Colonic mucosa (tissue), 4 donors: ENCODE data around the gene SLC25A38. TPM values are rescaled to one million over a fixed set of nuclear protein-coding genes. Genes with fewer than 3 reads are reported as not detected.
A peak's percentile ranks its signal among the peaks of the same experiment; 100 is the strongest.

Source experiments
- DNase-seq: peaks from one replicate; pipeline ENCODE4 v3.0.0-alpha.2; 2020
- H3K27ac ChIP-seq: fragments of 200-600 bp; one replicate; pipeline ENCODE4 v1.8.0; 2021
- H3K27me3 ChIP-seq: fragments of 200-600 bp; one replicate; pipeline ENCODE4 v1.8.0; 2021
- H3K36me3 ChIP-seq: fragments of 200-600 bp; one replicate; pipeline ENCODE4 v1.8.0; 2021
- H3K4me1 ChIP-seq: fragments of 200-600 bp; one replicate; pipeline ENCODE4 v1.8.0; 2021; ENCODE audit warnings: mild to moderate bottlenecking
- H3K4me3 ChIP-seq: fragments of 200-600 bp; one replicate; pipeline ENCODE4 v1.8.0; 2021
- H3K9ac ChIP-seq, 2 donors: one replicate each; pipeline ENCODE4 v1.7.0; 2013; ENCODE audit warnings: control low read depth in 2 of 2, low read depth in 2 of 2, low read length in 2 of 2
- H3K9me3 ChIP-seq: fragments of 200-600 bp; one replicate; pipeline ENCODE4 v1.8.0; 2021
- intact Hi-C: fragments of 100-400 bp; cut with DNase I; formaldehyde crosslinking; loops from one replicate; pipeline ENCODE4 v1.14.1; 2022
- total RNA-seq, 2 donors: library from RNA; stranded (reverse); fragmentation: NEBNext Ultra II Directional in 1 of 2; extraction: Animal tissue kit (Norgen Biotek cat#: 25700) in 1 of 2; gene quantifications; one replicate each; pipeline ENCODE4 v1.2.1, GENCODE V29; 2021
- TF ChIP-seq, protein P1 (sequence below): fragments of 200-600 bp; IDR thresholded peaks from one replicate; pipeline ENCODE4 v1.8.0; 2022; ENCODE audit warnings: antibody characterized with exemption, mild to moderate bottlenecking
- donor health status: healthy.
- donor health status: DM: no; HTN: no; CAD: no.
- donor health status: DM: no; HTN: no; CAD: no.

SLC25A38 gene
- total RNA-seq, 2 donors from 2014 or later = 41.7 to 45.5 TPM

- Histone ChIP-seq H3K4me3 (no peak overlapping the region), H3K9ac (peak overlapping the region in 1 of 2 donors; percentile 96), H3K4me1 (peaks cover 11% of the 10 kb centered on the region), H3K9me3 (no peaks in the 10 kb centered on the region), H3K36me3 (peaks cover 5% of the 10 kb centered on the region), H3K27me3 (no peaks in the 10 kb centered on the region), H3K27ac (no peak overlapping the region)
- TF ChIP-seq, protein P1, sequence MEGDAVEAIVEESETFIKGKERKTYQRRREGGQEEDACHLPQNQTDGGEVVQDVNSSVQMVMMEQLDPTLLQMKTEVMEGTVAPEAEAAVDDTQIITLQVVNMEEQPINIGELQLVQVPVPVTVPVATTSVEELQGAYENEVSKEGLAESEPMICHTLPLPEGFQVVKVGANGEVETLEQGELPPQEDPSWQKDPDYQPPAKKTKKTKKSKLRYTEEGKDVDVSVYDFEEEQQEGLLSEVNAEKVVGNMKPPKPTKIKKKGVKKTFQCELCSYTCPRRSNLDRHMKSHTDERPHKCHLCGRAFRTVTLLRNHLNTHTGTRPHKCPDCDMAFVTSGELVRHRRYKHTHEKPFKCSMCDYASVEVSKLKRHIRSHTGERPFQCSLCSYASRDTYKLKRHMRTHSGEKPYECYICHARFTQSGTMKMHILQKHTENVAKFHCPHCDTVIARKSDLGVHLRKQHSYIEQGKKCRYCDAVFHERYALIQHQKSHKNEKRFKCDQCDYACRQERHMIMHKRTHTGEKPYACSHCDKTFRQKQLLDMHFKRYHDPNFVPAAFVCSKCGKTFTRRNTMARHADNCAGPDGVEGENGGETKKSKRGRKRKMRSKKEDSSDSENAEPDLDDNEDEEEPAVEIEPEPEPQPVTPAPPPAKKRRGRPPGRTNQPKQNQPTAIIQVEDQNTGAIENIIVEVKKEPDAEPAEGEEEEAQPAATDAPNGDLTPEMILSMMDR = no peak
- intact Hi-C loops = no loop called here
- no peak for DNase-seq
These were observed 25.6 kb downstream of the SLC25A38 start for GRCh38 chr3:39408493-39409372.

DNA sequence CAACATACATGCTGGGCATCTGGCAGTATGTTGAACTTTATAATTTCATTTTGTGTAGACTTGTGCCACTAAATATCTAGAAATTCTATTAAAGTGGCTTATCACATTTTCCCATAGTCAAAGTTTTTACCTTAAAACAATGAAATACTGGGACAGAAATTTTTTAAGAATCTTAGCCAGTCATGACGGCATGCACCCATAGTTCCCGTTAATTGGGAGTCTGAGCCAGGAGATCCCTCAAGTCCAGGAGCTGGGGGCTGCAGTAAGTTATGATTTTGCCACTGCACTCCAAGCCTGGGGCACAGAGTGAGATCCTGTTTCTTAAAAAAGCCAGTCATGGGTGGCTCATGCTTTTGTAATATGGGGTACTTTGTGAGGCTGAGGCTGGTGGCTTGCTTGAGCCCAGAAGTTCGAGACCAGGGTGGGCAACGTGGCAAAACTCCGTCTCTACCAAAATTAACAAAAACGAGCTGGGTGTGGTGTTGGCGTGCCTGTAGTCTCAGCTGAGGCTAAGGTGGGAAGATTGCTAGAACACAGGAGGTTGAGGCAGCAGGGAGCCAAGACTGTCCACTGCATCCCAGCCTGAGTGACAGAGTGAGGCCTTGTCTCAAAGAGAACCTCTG is 26.5 kb downstream of the SLC25A38 start:
- H3K4me3 ChIP-seq = no peak overlapping the region

GRCh38 chr3:39410893-39411292 is 27.7 kb downstream of the SLC25A38 start:
- TF ChIP-seq, protein P1 = no peak
- Histone ChIP-seq H3K9ac (no peak overlapping the region), H3K4me3 (no peak overlapping the region), H3K27me3 (no peaks in the 10 kb centered on the region), H3K4me1 (peaks cover 15% of the 10 kb centered on the region), H3K36me3 (peaks cover 5% of the 10 kb centered on the region), H3K9me3 (no peaks in the 10 kb centered on the region), H3K27ac (no peak overlapping the region)
- intact Hi-C loops = no loop called here
- DNase-seq = no peak

More for the DNA sequence above, 26.5 kb downstream of the SLC25A38 start:
- intact Hi-C loops = no loop called here
- Histone ChIP-seq H3K9ac (no peak overlapping the region), H3K27ac (no peak overlapping the region), H3K9me3 (no peaks in the 10 kb centered on the region), H3K36me3 (peaks cover 5% of the 10 kb centered on the region), H3K4me1 (peaks cover 15% of the 10 kb centered on the region), H3K27me3 (no peaks in the 10 kb centered on the region)
- TF ChIP-seq, protein P1 = no peak
- DNase-seq = no peak

DNA sequence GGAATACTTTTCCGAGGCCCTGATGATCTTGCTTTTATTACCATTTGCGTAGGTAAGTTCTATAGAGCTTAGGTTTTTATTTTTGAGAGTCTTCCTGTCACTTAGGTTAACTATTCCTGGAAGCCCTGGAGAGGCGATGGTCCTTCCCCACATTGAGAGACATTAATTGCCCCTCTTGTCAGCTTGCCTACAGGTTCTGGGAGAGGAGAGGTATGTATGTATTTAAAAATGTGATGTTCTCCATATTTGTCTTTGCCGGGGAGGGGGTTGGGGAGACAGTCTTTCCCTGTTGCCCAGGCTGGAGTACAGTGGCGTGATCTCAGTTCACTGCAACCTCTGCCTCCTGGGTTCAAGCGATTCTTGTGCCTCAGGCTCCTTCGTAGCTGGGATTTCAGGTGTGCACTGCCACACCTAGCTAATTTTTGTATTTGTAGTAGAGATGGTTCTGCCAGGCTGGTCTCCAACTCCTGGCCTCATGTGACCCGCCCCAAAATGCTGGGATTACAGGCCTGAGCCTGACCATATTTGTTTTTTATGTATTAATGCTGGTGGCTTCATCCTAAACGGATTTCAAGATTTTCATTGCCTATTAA is 29.6 kb downstream of the SLC25A38 start:
- TF ChIP-seq, protein P1 = no peak
- DNase-seq = no peak
- intact Hi-C loops = no loop called here
- Histone ChIP-seq H3K9ac (no peak overlapping the region), H3K36me3 (peaks cover 5% of the 10 kb centered on the region), H3K27me3 (no peaks in the 10 kb centered on the region), H3K4me1 (peaks cover 15% of the 10 kb centered on the region), H3K4me3 (no peak overlapping the region), H3K27ac (no peak overlapping the region), H3K9me3 (no peaks in the 10 kb centered on the region)

DNA sequence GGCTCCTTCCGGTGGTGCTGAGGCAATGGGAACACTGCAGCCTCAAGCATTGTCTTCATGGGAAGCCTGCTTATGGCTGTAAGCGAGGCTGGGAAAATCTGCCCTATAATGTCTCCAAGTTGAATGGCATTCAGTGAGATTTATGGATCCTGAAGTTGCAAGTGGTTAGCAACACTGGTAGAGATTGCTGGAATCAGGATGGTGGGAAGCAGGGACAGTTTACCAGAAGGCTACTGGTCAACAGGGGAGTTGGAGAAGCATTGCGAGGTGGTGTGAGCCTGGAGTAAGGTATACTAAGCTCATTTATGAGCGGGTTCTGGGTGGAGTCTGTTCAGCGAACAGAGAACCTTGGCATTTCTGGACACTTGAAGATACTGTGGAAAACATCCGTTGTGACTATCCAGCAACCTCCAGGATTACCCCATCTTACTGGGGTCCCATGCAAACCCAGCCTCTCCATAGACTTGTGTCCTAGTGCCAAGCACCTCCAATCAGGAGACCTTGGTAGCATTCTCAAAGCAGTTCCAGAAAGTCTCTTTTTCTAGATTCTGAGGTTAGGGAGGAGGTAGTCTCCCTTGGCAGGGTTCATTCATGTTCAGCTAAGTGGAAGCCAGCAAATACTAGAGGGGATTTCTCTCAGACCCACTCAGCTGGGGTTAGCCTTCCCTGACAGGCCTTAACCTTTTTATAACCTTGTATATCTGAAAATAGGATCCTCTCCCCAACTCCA is 30.7 kb downstream of the SLC25A38 start:
- Histone ChIP-seq H3K9me3 (no peaks in the 10 kb centered on the region), H3K9ac (peak overlapping the region; percentile 43 to 48), H3K36me3 (peaks cover 5% of the 10 kb centered on the region), H3K4me1 (peaks cover 7% of the 10 kb centered on the region), H3K4me3 (no peak overlapping the region), H3K27ac (peak overlapping the region; percentile 69), H3K27me3 (no peaks in the 10 kb centered on the region)
- TF ChIP-seq, protein P1 = no peak
- DNase-seq = no peak
- intact Hi-C loops = no loop called here
